GM12801 (cell line): ENCODE measurements around the gene TEX9.

Source experiments
- TF ChIP-seq, protein P1 (sequence below): IDR thresholded peaks from one replicate; pipeline ENCODE4 v1.5.1; 2011; ENCODE audit warnings: control low read depth; ENCODE audit not compliant: insufficient read length; ENCODE audit errors: extremely low read depth

The TEX9 gene

GRCh38 chr15:56337084-56337725 lies 28.0 kb upstream of the TEX9 start:
- TF ChIP-seq, protein P1, sequence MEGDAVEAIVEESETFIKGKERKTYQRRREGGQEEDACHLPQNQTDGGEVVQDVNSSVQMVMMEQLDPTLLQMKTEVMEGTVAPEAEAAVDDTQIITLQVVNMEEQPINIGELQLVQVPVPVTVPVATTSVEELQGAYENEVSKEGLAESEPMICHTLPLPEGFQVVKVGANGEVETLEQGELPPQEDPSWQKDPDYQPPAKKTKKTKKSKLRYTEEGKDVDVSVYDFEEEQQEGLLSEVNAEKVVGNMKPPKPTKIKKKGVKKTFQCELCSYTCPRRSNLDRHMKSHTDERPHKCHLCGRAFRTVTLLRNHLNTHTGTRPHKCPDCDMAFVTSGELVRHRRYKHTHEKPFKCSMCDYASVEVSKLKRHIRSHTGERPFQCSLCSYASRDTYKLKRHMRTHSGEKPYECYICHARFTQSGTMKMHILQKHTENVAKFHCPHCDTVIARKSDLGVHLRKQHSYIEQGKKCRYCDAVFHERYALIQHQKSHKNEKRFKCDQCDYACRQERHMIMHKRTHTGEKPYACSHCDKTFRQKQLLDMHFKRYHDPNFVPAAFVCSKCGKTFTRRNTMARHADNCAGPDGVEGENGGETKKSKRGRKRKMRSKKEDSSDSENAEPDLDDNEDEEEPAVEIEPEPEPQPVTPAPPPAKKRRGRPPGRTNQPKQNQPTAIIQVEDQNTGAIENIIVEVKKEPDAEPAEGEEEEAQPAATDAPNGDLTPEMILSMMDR, result no peak

DNA sequence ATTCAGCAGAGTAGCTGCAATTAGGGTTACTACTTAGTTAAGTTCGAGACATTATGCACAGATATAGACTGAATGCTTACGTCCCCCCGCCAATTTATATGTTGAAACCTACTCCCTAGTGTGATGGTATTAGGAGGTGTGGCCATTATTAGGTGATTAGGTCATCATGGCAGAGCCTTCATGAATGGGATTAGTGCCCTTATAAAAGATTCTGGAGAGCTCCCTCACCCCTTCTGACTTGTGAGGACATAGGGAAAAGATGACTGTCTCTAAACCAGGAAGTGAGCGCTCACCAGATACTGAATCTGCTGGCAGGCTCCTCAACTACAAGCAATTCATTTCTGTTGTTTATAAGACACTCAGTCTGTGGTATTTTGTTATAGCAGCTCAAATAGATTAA lies 25.6 kb upstream of the TEX9 start:
- TF ChIP-seq, protein P1, result no peak

DNA sequence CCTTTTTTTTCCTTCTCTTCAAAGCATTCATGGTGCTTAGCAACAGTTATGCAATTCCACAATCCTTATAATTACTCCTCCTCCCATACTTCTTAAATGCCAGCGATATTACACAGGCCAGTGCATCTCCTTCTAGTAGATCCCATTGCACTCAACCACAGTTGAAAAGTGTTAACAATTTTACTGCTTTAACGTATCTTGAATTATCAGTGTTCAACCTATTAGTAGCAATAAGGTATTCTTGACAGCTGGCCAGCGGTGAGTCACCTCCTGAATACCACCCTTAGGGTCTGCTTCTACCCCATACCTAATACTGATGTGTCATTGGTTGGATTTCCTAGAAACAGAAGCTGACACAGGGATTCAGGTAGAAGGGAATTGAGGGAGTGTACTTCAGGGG lies 24.0 kb upstream of the TEX9 start:
- TF ChIP-seq, protein P1, result no peak

GRCh38 chr15:56342653-56343052 lies 22.6 kb upstream of the TEX9 start:
- TF ChIP-seq, protein P1, result no peak

DNA sequence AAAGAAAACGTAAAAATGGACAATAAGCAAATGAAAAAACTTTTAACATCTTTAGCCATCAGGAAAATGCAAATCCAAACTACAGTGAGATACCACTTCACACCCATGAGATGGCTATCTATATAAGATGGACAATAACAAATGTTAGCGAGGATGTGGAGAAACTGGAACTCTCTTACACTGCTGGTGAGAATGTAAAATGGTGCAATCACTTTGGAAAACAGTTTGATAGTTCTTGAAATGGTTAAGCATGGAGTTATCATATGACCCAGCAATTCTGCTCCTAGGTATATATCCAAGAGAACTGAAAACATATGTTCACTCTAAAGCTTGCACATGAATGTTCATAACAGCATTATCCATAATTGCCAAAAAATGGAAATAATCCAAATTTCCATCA lies 21.3 kb upstream of the TEX9 start:
- TF ChIP-seq, protein P1, result no peak

GRCh38 chr15:56344336-56344735 lies 20.9 kb upstream of the TEX9 start:
- TF ChIP-seq, protein P1, result no peak

GRCh38 chr15:56346414-56346813 lies 18.8 kb upstream of the TEX9 start:
- TF ChIP-seq, protein P1, result no peak
